Measurements from ENCODE around the gene FOXS1. TPM values are rescaled to one million over a fixed set of nuclear protein-coding genes. Genes with fewer than 3 reads are reported as not detected.
A peak's percentile ranks its signal among the peaks of the same experiment; 100 is the strongest.

The FOXS1 gene
- not detected in 2 replicates for total RNA-seq

- no peak for DNase-seq (ENCODE audit: low read depth)
- H3K4me3 ChIP-seq (ENCODE audit: low read depth, low read length), result no peak within 1 kb of the TSS
- TF ChIP-seq, protein P1, sequence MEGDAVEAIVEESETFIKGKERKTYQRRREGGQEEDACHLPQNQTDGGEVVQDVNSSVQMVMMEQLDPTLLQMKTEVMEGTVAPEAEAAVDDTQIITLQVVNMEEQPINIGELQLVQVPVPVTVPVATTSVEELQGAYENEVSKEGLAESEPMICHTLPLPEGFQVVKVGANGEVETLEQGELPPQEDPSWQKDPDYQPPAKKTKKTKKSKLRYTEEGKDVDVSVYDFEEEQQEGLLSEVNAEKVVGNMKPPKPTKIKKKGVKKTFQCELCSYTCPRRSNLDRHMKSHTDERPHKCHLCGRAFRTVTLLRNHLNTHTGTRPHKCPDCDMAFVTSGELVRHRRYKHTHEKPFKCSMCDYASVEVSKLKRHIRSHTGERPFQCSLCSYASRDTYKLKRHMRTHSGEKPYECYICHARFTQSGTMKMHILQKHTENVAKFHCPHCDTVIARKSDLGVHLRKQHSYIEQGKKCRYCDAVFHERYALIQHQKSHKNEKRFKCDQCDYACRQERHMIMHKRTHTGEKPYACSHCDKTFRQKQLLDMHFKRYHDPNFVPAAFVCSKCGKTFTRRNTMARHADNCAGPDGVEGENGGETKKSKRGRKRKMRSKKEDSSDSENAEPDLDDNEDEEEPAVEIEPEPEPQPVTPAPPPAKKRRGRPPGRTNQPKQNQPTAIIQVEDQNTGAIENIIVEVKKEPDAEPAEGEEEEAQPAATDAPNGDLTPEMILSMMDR (conservative IDR thresholded peaks at IDR 0.05; ENCODE audit: low read depth, low read length), result no peak
Measured at GRCh38 chr20:31845300-31845863, at the start of gene FOXS1. TSS of gene FOXS1 (minus strand) at chr20:31845604. CDS start at chr20:31845542, 62 bp downstream.

- no peak overlapping the region for H3K4me3 ChIP-seq (ENCODE audit: low read depth, low read length)
- TF ChIP-seq, protein P1 (conservative IDR thresholded peaks at IDR 0.05; ENCODE audit: low read depth, low read length), result no peak
- DNase-seq (ENCODE audit: low read depth), result no peak
Measured at GRCh38 chr20:31890646-31891045, 45.2 kb upstream of the FOXS1 start.

DNA sequence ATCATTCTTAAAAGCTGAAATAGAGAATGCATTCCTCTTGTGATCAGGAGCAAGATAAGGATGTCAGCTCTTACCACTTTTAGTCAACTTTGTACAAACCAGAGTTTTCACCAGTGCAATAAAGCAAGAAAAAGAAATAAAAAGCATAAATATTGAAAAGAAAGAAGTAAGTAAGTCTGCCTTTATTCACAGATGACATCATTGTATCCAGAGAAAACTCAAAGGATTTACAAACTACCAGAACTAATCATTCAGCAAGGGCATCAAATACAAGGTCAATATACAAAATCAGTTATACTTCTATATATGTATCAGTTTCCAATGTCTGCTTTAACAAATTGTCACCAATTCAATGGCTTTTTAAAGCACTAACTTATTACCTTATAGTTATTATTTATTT, 38.4 kb upstream of the FOXS1 start:
- TF ChIP-seq, protein P1 (conservative IDR thresholded peaks at IDR 0.05; ENCODE audit: low read depth, low read length), result no peak
- no peak overlapping the region for H3K4me3 ChIP-seq (ENCODE audit: low read depth, low read length)
- no peak for DNase-seq (ENCODE audit: low read depth)

DNA sequence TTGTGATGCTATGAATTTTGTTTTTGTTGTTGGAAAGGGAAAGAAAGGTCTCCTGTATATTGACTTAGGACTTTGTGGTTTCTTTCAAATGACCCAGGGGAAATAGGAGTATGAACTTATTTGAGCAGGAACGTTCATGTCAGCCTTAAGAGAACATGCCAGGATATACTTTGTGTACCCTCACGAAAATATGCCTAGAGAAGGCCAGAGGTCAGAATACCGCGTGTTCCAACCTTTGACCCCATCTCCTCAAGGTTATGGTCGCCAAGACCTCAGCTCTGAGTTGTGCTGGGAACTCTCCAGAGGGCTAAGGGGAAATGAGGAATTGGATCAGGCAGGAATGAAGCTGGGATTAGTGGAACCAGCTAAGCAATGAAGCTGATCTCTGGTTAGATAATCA, 36.5 kb upstream of the FOXS1 start:
- DNase-seq (ENCODE audit: low read depth), result no peak
- TF ChIP-seq, protein P1 (conservative IDR thresholded peaks at IDR 0.05; ENCODE audit: low read depth, low read length), result no peak
- H3K4me3 ChIP-seq (ENCODE audit: low read depth, low read length), result no peak overlapping the region

DNA sequence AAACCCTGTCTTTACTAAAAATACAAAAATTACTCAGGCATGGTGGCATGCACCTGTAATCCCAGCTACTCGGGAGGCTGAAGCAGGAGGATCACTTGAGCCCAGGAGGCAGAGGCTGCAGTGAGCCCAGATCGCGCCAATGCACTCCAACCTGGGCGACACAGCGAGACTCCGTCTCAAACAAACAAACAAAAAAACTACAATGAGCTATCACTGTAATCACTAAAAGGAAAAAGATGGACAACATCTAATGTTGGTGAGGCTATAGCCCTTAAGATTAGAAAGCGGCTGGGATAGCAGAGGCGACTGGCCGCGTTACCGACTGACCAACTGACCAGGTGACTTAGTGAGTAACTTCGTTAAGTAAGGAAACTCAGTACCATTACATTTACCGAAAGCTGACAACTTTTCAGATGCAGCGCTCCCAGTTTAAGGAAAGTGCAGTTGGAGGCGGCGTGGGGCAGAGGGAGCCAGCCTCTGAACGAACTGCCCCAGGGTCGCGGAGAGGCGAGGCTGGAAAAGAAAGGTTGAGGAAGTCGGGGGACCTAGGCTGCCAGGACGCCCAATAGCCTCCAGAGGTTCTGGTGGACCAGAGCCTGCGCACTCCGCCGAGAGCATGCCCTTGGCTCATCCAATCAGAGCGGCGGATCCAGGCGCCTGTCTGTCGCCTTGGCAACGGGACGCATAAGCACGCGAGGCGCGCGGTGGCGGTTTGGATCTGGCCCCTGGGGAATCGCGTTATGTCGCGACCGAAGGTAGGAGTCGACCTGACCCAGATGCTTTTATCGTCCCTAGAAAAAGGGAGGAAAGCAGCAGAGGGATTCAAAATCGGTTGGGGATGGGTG, 34.0 kb upstream of the FOXS1 start:
- DNase-seq (ENCODE audit: low read depth), result peak; percentile 67
- peak overlapping the region; percentile 79 for H3K4me3 ChIP-seq (ENCODE audit: low read depth, low read length)

GRCh38 chr20:31877684-31878083, 32.3 kb upstream of the FOXS1 start:
- TF ChIP-seq, protein P1 (conservative IDR thresholded peaks at IDR 0.05; ENCODE audit: low read depth, low read length), result no peak
- no peak overlapping the region for H3K4me3 ChIP-seq (ENCODE audit: low read depth, low read length)
- no peak for DNase-seq (ENCODE audit: low read depth)

More for the DNA sequence above, 34.0 kb upstream of the FOXS1 start:
- TF ChIP-seq, protein P1 (conservative IDR thresholded peaks at IDR 0.05; ENCODE audit: low read depth, low read length), result no peak
